ENCODE measurements around the gene TTC9.

DNA sequence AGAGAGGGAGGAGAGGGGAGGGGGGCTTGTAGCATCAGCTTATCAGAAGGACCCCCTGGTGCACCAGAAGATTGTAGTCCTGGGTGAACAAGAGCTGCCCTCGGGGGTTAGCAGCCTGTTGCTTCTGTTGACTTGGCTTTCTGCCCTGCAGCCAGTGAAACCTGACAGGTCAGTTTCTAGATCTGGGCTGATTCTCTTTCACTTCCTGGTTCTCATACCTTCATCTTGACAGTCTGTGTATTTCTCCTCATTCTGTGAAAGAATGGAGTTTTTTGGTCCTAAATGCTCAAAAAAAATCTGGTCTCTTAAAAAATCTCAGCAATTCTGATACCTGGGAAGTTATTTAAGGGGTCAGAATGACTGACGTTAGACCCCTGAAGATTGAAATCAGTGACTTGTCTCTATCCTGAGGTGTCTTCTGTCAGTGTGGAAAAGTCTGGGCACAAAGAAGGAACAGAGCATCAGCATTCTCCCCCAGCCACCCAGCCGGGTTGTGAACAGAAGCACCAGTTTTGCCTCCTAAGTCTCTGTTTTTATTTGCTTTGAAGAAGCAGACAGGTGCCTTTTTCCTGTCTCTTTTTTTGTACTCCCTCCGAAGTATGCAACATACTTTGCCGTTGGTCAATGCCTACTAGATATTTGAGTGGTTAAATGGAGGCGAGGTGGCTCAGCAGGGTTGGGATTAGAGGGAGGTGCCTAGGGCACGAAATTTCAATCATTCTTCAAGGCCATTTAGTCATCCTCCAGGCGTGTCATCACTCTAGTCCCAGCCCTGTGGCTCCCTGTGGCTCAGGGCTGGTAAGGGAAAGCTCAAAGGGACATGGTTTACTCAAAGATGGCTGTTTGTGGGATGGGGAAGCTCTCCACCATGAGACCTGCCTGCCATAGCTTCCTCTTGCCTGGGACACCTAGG is 24.0 kb downstream of the TTC9 start:
- TF ChIP-seq, protein P1, sequence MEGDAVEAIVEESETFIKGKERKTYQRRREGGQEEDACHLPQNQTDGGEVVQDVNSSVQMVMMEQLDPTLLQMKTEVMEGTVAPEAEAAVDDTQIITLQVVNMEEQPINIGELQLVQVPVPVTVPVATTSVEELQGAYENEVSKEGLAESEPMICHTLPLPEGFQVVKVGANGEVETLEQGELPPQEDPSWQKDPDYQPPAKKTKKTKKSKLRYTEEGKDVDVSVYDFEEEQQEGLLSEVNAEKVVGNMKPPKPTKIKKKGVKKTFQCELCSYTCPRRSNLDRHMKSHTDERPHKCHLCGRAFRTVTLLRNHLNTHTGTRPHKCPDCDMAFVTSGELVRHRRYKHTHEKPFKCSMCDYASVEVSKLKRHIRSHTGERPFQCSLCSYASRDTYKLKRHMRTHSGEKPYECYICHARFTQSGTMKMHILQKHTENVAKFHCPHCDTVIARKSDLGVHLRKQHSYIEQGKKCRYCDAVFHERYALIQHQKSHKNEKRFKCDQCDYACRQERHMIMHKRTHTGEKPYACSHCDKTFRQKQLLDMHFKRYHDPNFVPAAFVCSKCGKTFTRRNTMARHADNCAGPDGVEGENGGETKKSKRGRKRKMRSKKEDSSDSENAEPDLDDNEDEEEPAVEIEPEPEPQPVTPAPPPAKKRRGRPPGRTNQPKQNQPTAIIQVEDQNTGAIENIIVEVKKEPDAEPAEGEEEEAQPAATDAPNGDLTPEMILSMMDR (IDR thresholded peaks at IDR 0.05) = no peak
- no peak for TF ChIP-seq POLR2A (IDR thresholded peaks at IDR 0.05)
